GM12878 (cell line): ENCODE data around the gene HOOK2. TPM values are rescaled to one million over a fixed set of nuclear protein-coding genes. Genes with fewer than 3 reads are reported as not detected.

Experiments
- CBX3 ChIP-seq: fragments of 200-600 bp; sonication (generic); IDR thresholded peaks from 2 replicates; pipeline ENCODE4 v1.6.1; 2016; ENCODE audit warnings: low read depth, borderline replicate concordance
- CEBPZ ChIP-seq: fragments of 150-350 bp; IDR thresholded peaks from 2 replicates; pipeline ENCODE4 v1.6.1; 2016; ENCODE audit warnings: low read depth, low read length
- EP300 ChIP-seq, 2 experiments: fragments of 150-350 bp in 1 of 2; IDR thresholded peaks; 2 replicates each; pipeline ENCODE4 v1.6.1; 2011 to 2012; ENCODE audit warnings: low read depth in 2 of 2, low read length in 2 of 2, borderline replicate concordance in 1 of 2, improper control_type of control experiment in 1 of 2, inconsistent platforms in 1 of 2; ENCODE audit not compliant: control insufficient read depth in 1 of 2
- IKZF1 ChIP-seq: fragments of 450-650 bp; conservative IDR thresholded peaks from 2 replicates; pipeline ENCODE4 v1.6.1; 2017; ENCODE audit warnings: antibody characterized with exemption, mild to moderate bottlenecking
- JUNB ChIP-seq: IDR thresholded peaks from 2 replicates; pipeline ENCODE4 v1.6.1; 2016; ENCODE audit warnings: antibody characterized with exemption, mild to moderate bottlenecking
- KAT2A ChIP-seq: conservative IDR thresholded peaks from 2 replicates; pipeline ENCODE4 v1.6.1; 2011; ENCODE audit warnings: low read depth, low read length; ENCODE audit not compliant: control insufficient read depth
- KLF5 ChIP-seq: fragments of 450-650 bp; IDR thresholded peaks from 2 replicates; pipeline ENCODE4 v1.6.1; 2014; ENCODE audit warnings: mild to moderate bottlenecking; ENCODE audit not compliant: partially characterized antibody
- MLLT1 ChIP-seq: fragments of 450-650 bp; IDR thresholded peaks from 2 replicates; pipeline ENCODE4 v1.6.1; 2016; ENCODE audit warnings: mild to moderate bottlenecking
- MXI1 ChIP-seq: fragments of 150-350 bp; IDR thresholded peaks from 2 replicates; pipeline ENCODE4 v1.6.1; 2011; ENCODE audit warnings: low read depth, mild to moderate bottlenecking, inconsistent platforms, low read length, improper control_type of control experiment
- RFX5 ChIP-seq: IDR thresholded peaks from 2 replicates; pipeline ENCODE4 v1.6.1; 2011; ENCODE audit warnings: low read depth, low read length, improper control_type of control experiment
- SP1 ChIP-seq: IDR thresholded peaks from one replicate; pipeline ENCODE4 v1.6.1; 2011; ENCODE audit warnings: low read depth, low read length
- TAF1 ChIP-seq: IDR thresholded peaks from 2 replicates; pipeline ENCODE4 v1.6.1; 2011; ENCODE audit warnings: mild to moderate bottlenecking, low read depth, low read length, borderline replicate concordance
- TBL1XR1 ChIP-seq: IDR thresholded peaks from 2 replicates; pipeline ENCODE4 v1.6.1; 2012; ENCODE audit warnings: low read depth, low read length, improper control_type of control experiment
- ZBTB11 ChIP-seq: fragments of 450-650 bp; formaldehyde crosslinking; IDR thresholded peaks from 2 replicates; pipeline ENCODE4 v1.5.0; 2022; ENCODE audit warnings: mild to moderate bottlenecking, missing genetic modification characterization
- ZNF207 ChIP-seq: fragments of 450-650 bp; IDR thresholded peaks from 2 replicates; pipeline ENCODE4 v1.6.1; 2014; ENCODE audit warnings: antibody characterized with exemption, mild to moderate bottlenecking, borderline replicate concordance
- polyA plus RNA-seq, 11 experiments: library from polyadenylated mRNA; depleted of rRNA in 4 of 11; unstranded in 6 of 11; stranded (reverse) in 5 of 11; fragments of >200 nt; fragmentation: Nextera tagmentation in 4 of 11; fragmentation: Illumina TruSeq in 1 of 11; extraction: Ambion mirVana in 4 of 11; extraction: Trizol in 1 of 11; gene quantifications; 1 replicate in 1 of 11; 2 replicates in 10 of 11; pipeline versions ENCODE4 v1.2.1 to v1.2.3, GENCODE V29; 2011 to 2016; ENCODE audit warnings: inconsistent platforms in 2 of 11, missing spikeins in 2 of 11, low read depth in 1 of 11
- total RNA-seq, 4 experiments: library from RNA; depleted of rRNA in 3 of 4; stranded (reverse); fragments of >200 nt in 3 of 4; fragmentation: Illumina TruSeq in 1 of 4; extraction: Trizol in 1 of 4; gene quantifications; 2 replicates each; pipeline versions ENCODE4 v1.2.1 to v1.2.3, GENCODE V29; 2013 to 2021
- TF ChIP-seq, protein P1 (sequence below): IDR thresholded peaks from 2 replicates; pipeline ENCODE4 v1.6.1; 2011; ENCODE audit warnings: mild to moderate bottlenecking, low read depth, low read length, moderate library complexity; ENCODE audit not compliant: insufficient replicate concordance
- TF ChIP-seq, protein P2 (sequence below): fragments of 450-650 bp; IDR thresholded peaks from 2 replicates; pipeline ENCODE4 v1.6.1; 2017; ENCODE audit warnings: low read depth, mild to moderate bottlenecking, moderate library complexity

The HOOK2 gene
- total and polyA plus RNA-seq, 10 of the 15 experiments (the other 5 are each of a cell fraction or from before 2014, with no cell fraction given) = 1.5 to 9.6 (median 6.2) TPM

GRCh38 chr19:12801466-12802266, 26.3 kb upstream of the HOOK2 start, which contains the start of the genes PRDX2 and THSD8 (continued):
- no peak for TF ChIP-seq MXI1
- TF ChIP-seq, protein P1, sequence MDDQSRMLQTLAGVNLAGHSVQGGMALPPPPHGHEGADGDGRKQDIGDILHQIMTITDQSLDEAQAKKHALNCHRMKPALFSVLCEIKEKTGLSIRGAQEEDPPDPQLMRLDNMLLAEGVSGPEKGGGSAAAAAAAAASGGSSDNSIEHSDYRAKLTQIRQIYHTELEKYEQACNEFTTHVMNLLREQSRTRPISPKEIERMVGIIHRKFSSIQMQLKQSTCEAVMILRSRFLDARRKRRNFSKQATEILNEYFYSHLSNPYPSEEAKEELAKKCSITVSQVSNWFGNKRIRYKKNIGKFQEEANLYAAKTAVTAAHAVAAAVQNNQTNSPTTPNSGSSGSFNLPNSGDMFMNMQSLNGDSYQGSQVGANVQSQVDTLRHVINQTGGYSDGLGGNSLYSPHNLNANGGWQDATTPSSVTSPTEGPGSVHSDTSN = no peak
- no peak for TF ChIP-seq TBL1XR1
- TF ChIP-seq KLF5 = peak; percentile 99
- TF ChIP-seq JUNB = no peak
- 0 out of 4 replicates have a peak, but pooled peaks of 1 of the 2 experiments have one; percentile 6 for TF ChIP-seq EP300 (IDR thresholded peaks at IDR 0.05; ENCODE audit: borderline replicate concordance in 1 of 2, control insufficient read depth in 1 of 2, low read depth in 2 of 2, low read length in 2 of 2)
- no peak for TF ChIP-seq KAT2A
- peak; percentile 83 for TF ChIP-seq IKZF1
- TF ChIP-seq, protein P2, sequence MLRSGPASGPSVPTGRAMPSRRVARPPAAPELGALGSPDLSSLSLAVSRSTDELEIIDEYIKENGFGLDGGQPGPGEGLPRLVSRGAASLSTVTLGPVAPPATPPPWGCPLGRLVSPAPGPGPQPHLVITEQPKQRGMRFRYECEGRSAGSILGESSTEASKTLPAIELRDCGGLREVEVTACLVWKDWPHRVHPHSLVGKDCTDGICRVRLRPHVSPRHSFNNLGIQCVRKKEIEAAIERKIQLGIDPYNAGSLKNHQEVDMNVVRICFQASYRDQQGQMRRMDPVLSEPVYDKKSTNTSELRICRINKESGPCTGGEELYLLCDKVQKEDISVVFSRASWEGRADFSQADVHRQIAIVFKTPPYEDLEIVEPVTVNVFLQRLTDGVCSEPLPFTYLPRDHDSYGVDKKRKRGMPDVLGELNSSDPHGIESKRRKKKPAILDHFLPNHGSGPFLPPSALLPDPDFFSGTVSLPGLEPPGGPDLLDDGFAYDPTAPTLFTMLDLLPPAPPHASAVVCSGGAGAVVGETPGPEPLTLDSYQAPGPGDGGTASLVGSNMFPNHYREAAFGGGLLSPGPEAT = peak; percentile 68; the same call in 1 of the 2 replicates
- TF ChIP-seq CBX3 = no peak
- TF ChIP-seq TAF1 = peak; percentile 86
- peak; percentile 68; the same call in 1 of the 2 replicates for TF ChIP-seq MLLT1
- TF ChIP-seq RFX5 = no peak
- no peak for TF ChIP-seq CEBPZ
- peak; percentile 89 for TF ChIP-seq ZNF207
- TF ChIP-seq SP1 = peak; percentile 73
- no peak for TF ChIP-seq ZBTB11 (CRISPR knock-in tag)
